Esophagus (tissue), 2 donors: ENCODE measurements around the gene SLC5A2. TPM values are rescaled to one million over a fixed set of nuclear protein-coding genes. Genes with fewer than 3 reads are reported as not detected.
"Not testable (repeated sequence)": the region's sequence is repeated elsewhere in the genome, so short reads cannot be mapped to it uniquely, and the experiment has no call there.

Experiments
- H3K27ac ChIP-seq, 2 donors: one replicate each; pipeline ENCODE4 v1.5.1; 2013; ENCODE audit warnings: low read depth in 2 of 2, mild to moderate bottlenecking in 2 of 2, inconsistent platforms in 1 of 2, low read length in 1 of 2, moderate library complexity in 1 of 2
- H3K27me3 ChIP-seq, 2 donors: one replicate each; pipeline ENCODE4 v1.6.1; 2013; ENCODE audit warnings: low read length in 2 of 2, control low read depth in 1 of 2, mild to moderate bottlenecking in 1 of 2; ENCODE audit not compliant: insufficient read depth in 2 of 2, control insufficient read depth in 1 of 2
- H3K36me3 ChIP-seq, 2 donors: one replicate each; pipeline ENCODE4 v1.6.1; 2013; ENCODE audit warnings: low read length in 1 of 2; ENCODE audit not compliant: control insufficient read depth in 2 of 2, insufficient read depth in 2 of 2
- H3K4me1 ChIP-seq, 2 donors: one replicate each; pipeline ENCODE4 v1.6.1; 2013; ENCODE audit warnings: low read length in 1 of 2; ENCODE audit not compliant: control insufficient read depth in 2 of 2, insufficient read depth in 2 of 2
- H3K4me3 ChIP-seq, 2 donors: one replicate each; pipeline ENCODE4 v1.5.1; 2013; ENCODE audit warnings: low read length in 2 of 2, mild to moderate bottlenecking in 2 of 2, low read depth in 1 of 2, moderate library complexity in 1 of 2
- H3K9me3 ChIP-seq, 2 donors: one replicate each; pipeline ENCODE4 v1.6.1; 2013; ENCODE audit warnings: mild to moderate bottlenecking in 2 of 2, low read depth in 1 of 2, low read length in 1 of 2, moderate library complexity in 1 of 2; ENCODE audit not compliant: control insufficient read depth in 2 of 2, insufficient read depth in 1 of 2
- WGBS, 2 donors: extraction: QIAGEN DNeasy Blood & Tissue Kit; methylation state at CpG; one replicate each; pipeline ENCODE4 v1.1.7; 2013; 5-methylcytosine and 5-hydroxymethylcytosine counted together
- polyA plus RNA-seq, 2 donors: library from polyadenylated mRNA; stranded (reverse); fragments of 200-250 nt; gene quantifications; one replicate each; pipeline ENCODE4 v1.2.3, GENCODE V29; 2013
- donor health status: healthy with polysubstance abuse.
- donor health status: Bipolar disorder and iron deficiency.

The SLC5A2 gene
- 1 to 10 TPM in 1 of 2 donors, under 1 TPM in 1; 0.73 to 1.3 TPM for polyA plus RNA-seq

- Histone ChIP-seq H3K4me1 (peaks cover 6 to 8% of the 10 kb centered on the region in 2 donors), H3K27ac (no peak within 1 kb of the TSS), H3K9me3 (no peaks in the 10 kb centered on the region), H3K4me3 (no peak within 1 kb of the TSS), H3K36me3 (peaks cover 0 to 2% of the 10 kb centered on the region in 2 donors), H3K27me3 (no peaks in the 10 kb centered on the region)
- 89 to 94% methylated on average over 4 of the region's 4 CpGs for WGBS, 2 donors
Observed at GRCh38 chr16:31483081-31483480, at the start of gene SLC5A2. Gene SLC5A2, plus strand, starts transcription at chr16:31483123. Its CDS starts 14 bp downstream, at chr16:31483137.

GRCh38 chr16:31435341-31436220 is 47.3 kb upstream of the SLC5A2 start:
- Histone ChIP-seq H3K27me3 (no peaks in the 10 kb centered on the region), H3K27ac (no peak overlapping the region), H3K9me3 (no peaks in the 10 kb centered on the region), H3K4me3 (no peak overlapping the region), H3K4me1 (peaks cover 0 to 7% of the 10 kb centered on the region in 2 donors), H3K36me3 (no peaks in the 10 kb centered on the region)
- 65 to 70% methylated on average over 45 to 47 of the region's 47 CpGs for WGBS, 2 donors

- H3K27ac ChIP-seq: no peak overlapping the region
- WGBS, 2 donors: 93 to 94% methylated on average over 36 to 44 of the region's 44 CpGs
- no peaks in the 10 kb centered on the region for H3K9me3 ChIP-seq
- H3K4me3 ChIP-seq: no peak overlapping the region
- H3K4me1 ChIP-seq: peaks cover 0 to 7% of the 10 kb centered on the region in 2 donors
- no peaks in the 10 kb centered on the region for H3K36me3 ChIP-seq
- no peaks in the 10 kb centered on the region for H3K27me3 ChIP-seq
Observed at GRCh38 chr16:31436221-31437045, 46.5 kb upstream of the SLC5A2 start.

- Histone ChIP-seq H3K27ac (no peak overlapping the region), H3K9me3 (no peaks in the 10 kb centered on the region), H3K27me3 (no peaks in the 10 kb centered on the region), H3K4me3 (no peak overlapping the region), H3K36me3 (no peaks in the 10 kb centered on the region), H3K4me1 (peaks cover 0 to 7% of the 10 kb centered on the region in 2 donors)
- 65 to 78% methylated on average over 2 of the region's 2 CpGs for WGBS, 2 donors
Observed at GRCh38 chr16:31438414-31438813, 44.5 kb upstream of the SLC5A2 start.

- H3K27ac ChIP-seq, H3K9me3 ChIP-seq, H3K27me3 ChIP-seq, H3K4me3 ChIP-seq, H3K4me1 ChIP-seq, H3K36me3 ChIP-seq: not testable (repeated sequence)
- 43 to 48% methylated on average over 3 of the region's 4 CpGs for WGBS, 2 donors
Observed at GRCh38 chr16:31439023-31439422, 43.9 kb upstream of the SLC5A2 start.

- Histone ChIP-seq H3K4me3 (no peak overlapping the region), H3K27ac (no peak overlapping the region), H3K4me1 (peaks cover 0 to 7% of the 10 kb centered on the region in 2 donors), H3K27me3 (no peaks in the 10 kb centered on the region), H3K36me3 (no peaks in the 10 kb centered on the region), H3K9me3 (no peaks in the 10 kb centered on the region)
- 76 to 80% methylated on average over 3 of the region's 3 CpGs for WGBS, 2 donors
Observed at GRCh38 chr16:31439519-31439918, 43.4 kb upstream of the SLC5A2 start.

- H3K4me1 ChIP-seq: peaks cover 0 to 4% of the 10 kb centered on the region in 2 donors
- WGBS, 2 donors: 66 to 71% methylated on average over 4 of the region's 4 CpGs
- H3K27me3 ChIP-seq: no peaks in the 10 kb centered on the region
- H3K4me3 ChIP-seq: no peak overlapping the region
- no peaks in the 10 kb centered on the region for H3K36me3 ChIP-seq
- no peaks in the 10 kb centered on the region for H3K9me3 ChIP-seq
- no peak overlapping the region for H3K27ac ChIP-seq
Observed at GRCh38 chr16:31440516-31441184, 42.3 kb upstream of the SLC5A2 start.

GRCh38 chr16:31441956-31442355 is 41.0 kb upstream of the SLC5A2 start:
- Histone ChIP-seq H3K4me3 (no peak overlapping the region), H3K4me1 (no peaks in the 10 kb centered on the region), H3K36me3 (no peaks in the 10 kb centered on the region), H3K27me3 (no peaks in the 10 kb centered on the region), H3K9me3 (no peaks in the 10 kb centered on the region), H3K27ac (no peak overlapping the region)
- 57 to 71% methylated on average over 34 of the region's 34 CpGs for WGBS, 2 donors

GRCh38 chr16:31445931-31446330 is 37.0 kb upstream of the SLC5A2 start:
- H3K4me3 ChIP-seq, H3K36me3 ChIP-seq, H3K27ac ChIP-seq, H3K27me3 ChIP-seq, H3K4me1 ChIP-seq, H3K9me3 ChIP-seq: not testable (repeated sequence)
- WGBS, 2 donors: 74 to 77% methylated on average over 6 of the region's 6 CpGs
